Nephron progenitor cell (in vitro differentiated cells): Measurements from ENCODE around the gene GINS2.

Experiments
- DNase-seq: peaks from one replicate; pipeline ENCODE4 v3.0.0; 2021
- H3K27ac Mint-ChIP-seq: 2 replicates; pipeline ENCODE4 v1.8.0; 2021; ENCODE audit warnings: mild to moderate bottlenecking, moderate library complexity, mixed read lengths
- H3K27me3 Mint-ChIP-seq: 2 replicates; pipeline ENCODE4 v1.8.0; 2021; ENCODE audit warnings: mild to moderate bottlenecking, low read depth, mixed read lengths; ENCODE audit not compliant: poor library complexity
- H3K36me3 Mint-ChIP-seq: 2 replicates; pipeline ENCODE4 v1.8.0; 2021; ENCODE audit warnings: low read depth, mixed read lengths
- H3K4me1 Mint-ChIP-seq: 2 replicates; pipeline ENCODE4 v1.8.0; 2021; ENCODE audit warnings: mixed read lengths
- H3K4me3 Mint-ChIP-seq: 2 replicates; pipeline ENCODE4 v1.8.0; 2021; ENCODE audit warnings: mild to moderate bottlenecking, moderate library complexity, mixed read lengths
- H3K9me3 Mint-ChIP-seq: 2 replicates; pipeline ENCODE4 v1.8.0; 2021; ENCODE audit warnings: mild to moderate bottlenecking, moderate library complexity, mixed read lengths
- CTCF ChIP-seq: fragments of 200-600 bp; sonication (generic); IDR thresholded peaks from 2 replicates; pipeline ENCODE4 v1.5.0; 2021; ENCODE audit warnings: antibody characterized with exemption

GINS2 gene

GRCh38 chr16:85695196-85696128 lies 6.7 kb upstream of the GINS2 start:
- no peak for DNase-seq
- no peaks in the 10 kb centered on the region for H3K9me3 Mint-ChIP-seq
- H3K27ac Mint-ChIP-seq = no peak overlapping the region
- no peak for TF ChIP-seq CTCF
- H3K27me3 Mint-ChIP-seq = peaks cover 52% of the 10 kb centered on the region
- no peaks in the 10 kb centered on the region for H3K4me1 Mint-ChIP-seq
- H3K36me3 Mint-ChIP-seq = no peaks in the 10 kb centered on the region
- no peak overlapping the region for H3K4me3 Mint-ChIP-seq

GRCh38 chr16:85690469-85691064 lies 1.8 kb upstream of the GINS2 start:
- Mint-ChIP-seq H3K4me3 (no peak overlapping the region), H3K27me3 (peaks cover 41% of the 10 kb centered on the region), H3K36me3 (peaks cover 16% of the 10 kb centered on the region), H3K4me1 (peaks cover 24% of the 10 kb centered on the region), H3K27ac (no peak overlapping the region), H3K9me3 (no peaks in the 10 kb centered on the region)
- no peak for TF ChIP-seq CTCF
- no peak for DNase-seq

- H3K27ac Mint-ChIP-seq = no peak overlapping the region
- H3K27me3 Mint-ChIP-seq = peaks cover 36% of the 10 kb centered on the region
- no peak overlapping the region for H3K4me3 Mint-ChIP-seq
- H3K4me1 Mint-ChIP-seq = peaks cover 24% of the 10 kb centered on the region
- H3K36me3 Mint-ChIP-seq = peaks cover 16% of the 10 kb centered on the region
- DNase-seq = no peak
- TF ChIP-seq CTCF = no peak
- no peaks in the 10 kb centered on the region for H3K9me3 Mint-ChIP-seq
Observed at GRCh38 chr16:85689950-85690320, 1.2 kb upstream of the GINS2 start.

GRCh38 chr16:85689285-85689949 lies 663 bp upstream of the GINS2 start:
- Mint-ChIP-seq H3K4me1 (peaks cover 24% of the 10 kb centered on the region), H3K4me3 (peak overlapping the region; percentile 68), H3K27ac (no peak overlapping the region), H3K9me3 (no peaks in the 10 kb centered on the region), H3K36me3 (peaks cover 18% of the 10 kb centered on the region), H3K27me3 (peaks cover 33% of the 10 kb centered on the region)
- DNase-seq = no peak
- TF ChIP-seq CTCF = no peak

GRCh38 chr16:85687651-85688471 lies 893 bp downstream of the GINS2 start:
- Mint-ChIP-seq H3K4me3 (peak overlapping the region; percentile 79), H3K4me1 (peaks cover 33% of the 10 kb centered on the region), H3K9me3 (no peaks in the 10 kb centered on the region), H3K36me3 (peaks cover 21% of the 10 kb centered on the region), H3K27me3 (peaks cover 32% of the 10 kb centered on the region), H3K27ac (no peak overlapping the region)
- TF ChIP-seq CTCF = no peak
- DNase-seq = no peak
